K562 (cell line): Measurements from ENCODE around the gene PUM2. TPM values are rescaled to one million over a fixed set of nuclear protein-coding genes. Genes with fewer than 3 reads are reported as not detected.

Experiments used
- BRCA1 ChIP-seq, 2 experiments: fragments of 450-650 bp in 1 of 2; sonication (generic) in 1 of 2; formaldehyde crosslinking in 1 of 2; IDR thresholded peaks; 2 replicates each; pipeline versions ENCODE4 v1.5.0 to v1.6.1; 2017 to 2020; ENCODE audit warnings: mild to moderate bottlenecking in 1 of 2, missing genetic modification reagents in 1 of 2
- ESRRB ChIP-seq: fragments of 250-450 bp; sonication (Bioruptor Pico); IDR thresholded peaks from 2 replicates; pipeline ENCODE4 v1.5.0; 2020; ENCODE audit warnings: mild to moderate bottlenecking, moderate library complexity, borderline replicate concordance
- FOXA1 ChIP-seq: fragments of 450-650 bp; IDR thresholded peaks from 2 replicates; pipeline ENCODE4 v1.6.1; 2016; ENCODE audit warnings: mild to moderate bottlenecking, borderline replicate concordance
- IFI16 ChIP-seq: fragments of 250-450 bp; sonication (Bioruptor Pico); IDR thresholded peaks from 2 replicates; pipeline ENCODE4 v2.1.2; 2022; ENCODE audit warnings: mild to moderate bottlenecking, inconsistent platforms
- KDM2B ChIP-seq: fragments of 250-450 bp; sonication (Bioruptor Pico); IDR thresholded peaks from 2 replicates; pipeline ENCODE4 v1.8.0; 2021; ENCODE audit warnings: mild to moderate bottlenecking, moderate library complexity
- L3MBTL2 ChIP-seq: fragments of 450-650 bp; IDR thresholded peaks from 2 replicates; pipeline ENCODE4 v1.6.1; 2016; ENCODE audit warnings: mild to moderate bottlenecking, moderate library complexity
- NCOA1 ChIP-seq: fragments of 450-650 bp; IDR thresholded peaks from 2 replicates; pipeline ENCODE4 v1.6.1; 2016; ENCODE audit warnings: low read depth
- NR2C1 ChIP-seq, 2 experiments: fragments of 450-650 bp; IDR thresholded peaks; 2 replicates each; pipeline ENCODE4 v1.6.1; 2017; ENCODE audit warnings: mild to moderate bottlenecking in 2 of 2, antibody characterized with exemption in 1 of 2, inconsistent platforms in 1 of 2, missing compliant biosample characterization in 1 of 2, missing genetic modification characterization in 1 of 2
- SMARCB1 ChIP-seq: IDR thresholded peaks from 2 replicates; pipeline ENCODE4 v1.6.1; 2011; ENCODE audit warnings: improper control_type of control experiment, low read depth; ENCODE audit not compliant: insufficient read length
- TRIM24 ChIP-seq, 2 experiments: fragments of 450-650 bp; IDR thresholded peaks; 2 replicates each; pipeline ENCODE4 v1.6.1; 2016
- polyA plus RNA-seq, 8 experiments: library from polyadenylated mRNA; depleted of rRNA in 4 of 8; stranded (reverse) in 5 of 8; unstranded in 3 of 8; fragments of >200 nt; fragmentation: Nextera tagmentation in 2 of 8; fragmentation: Illumina TruSeq in 1 of 8; extraction: Ambion mirVana in 2 of 8; extraction: Trizol in 1 of 8; gene quantifications; 2 replicates each; pipeline versions ENCODE4 v1.2.1 to v1.2.3, GENCODE V29; 2011 to 2014; ENCODE audit warnings: inconsistent platforms in 1 of 8, missing spikeins in 1 of 8
- total RNA-seq, 7 experiments: library from RNA; depleted of rRNA in 6 of 7; stranded (reverse); fragments of >200 nt in 6 of 7; fragmentation: Illumina TruSeq in 2 of 7; extraction: Trizol in 2 of 7; gene quantifications; 2 replicates each; pipeline versions ENCODE4 v1.2.1 to v1.2.3, GENCODE V29; 2011 to 2021; ENCODE audit warnings: low replicate concordance in 1 of 7
- TF ChIP-seq, protein P1 (sequence below): fragments of 150-350 bp; IDR thresholded peaks from 2 replicates; pipeline ENCODE4 v1.6.1; 2014; ENCODE audit warnings: low read depth, mild to moderate bottlenecking, low read length, borderline replicate concordance
- TF ChIP-seq, protein P2 (sequence below), 2 experiments: fragments of 450-650 bp; formaldehyde crosslinking in 1 of 2; IDR thresholded peaks; 2 replicates each; pipeline versions ENCODE4 v1.4.0 to v1.6.1; 2014 to 2020; ENCODE audit warnings: mild to moderate bottlenecking in 2 of 2, borderline replicate concordance in 1 of 2, low read depth in 1 of 2
- TF ChIP-seq, protein P3 (sequence below): fragments of 150-350 bp; conservative IDR thresholded peaks from 2 replicates; pipeline ENCODE4 v1.6.1; 2014; ENCODE audit warnings: low read length

The PUM2 gene
- total and polyA plus RNA-seq, 9 of the 15 experiments (the other 6 are each of a cell fraction or from before 2014, with no cell fraction given): 13.4 to 61.9 (median 28.3) TPM

GRCh38 chr2:20291106-20291564 is 59.5 kb downstream of the PUM2 start (continued):
- TF ChIP-seq NR2C1 (IDR thresholded peaks at IDR 0.05) (no peak), NR2C1 (tag; IDR thresholded peaks at IDR 0.05) (no peak), TRIM24 (IDR thresholded peaks at IDR 0.05) (no peak), ESRRB (CRISPR knock-in tag) (no peak), IFI16 (CRISPR knock-in tag) (no peak), SMARCB1 (no peak), BRCA1 (IDR thresholded peaks at IDR 0.05) (no peak), BRCA1 (CRISPR knock-in tag; IDR thresholded peaks at IDR 0.05) (no peak), L3MBTL2 (0 out of 2 replicates have a peak, but pooled peaks have one; percentile 13), KDM2B (CRISPR knock-in tag) (no peak), FOXA1 (no peak), NCOA1 (no peak)
- TF ChIP-seq, protein P1, sequence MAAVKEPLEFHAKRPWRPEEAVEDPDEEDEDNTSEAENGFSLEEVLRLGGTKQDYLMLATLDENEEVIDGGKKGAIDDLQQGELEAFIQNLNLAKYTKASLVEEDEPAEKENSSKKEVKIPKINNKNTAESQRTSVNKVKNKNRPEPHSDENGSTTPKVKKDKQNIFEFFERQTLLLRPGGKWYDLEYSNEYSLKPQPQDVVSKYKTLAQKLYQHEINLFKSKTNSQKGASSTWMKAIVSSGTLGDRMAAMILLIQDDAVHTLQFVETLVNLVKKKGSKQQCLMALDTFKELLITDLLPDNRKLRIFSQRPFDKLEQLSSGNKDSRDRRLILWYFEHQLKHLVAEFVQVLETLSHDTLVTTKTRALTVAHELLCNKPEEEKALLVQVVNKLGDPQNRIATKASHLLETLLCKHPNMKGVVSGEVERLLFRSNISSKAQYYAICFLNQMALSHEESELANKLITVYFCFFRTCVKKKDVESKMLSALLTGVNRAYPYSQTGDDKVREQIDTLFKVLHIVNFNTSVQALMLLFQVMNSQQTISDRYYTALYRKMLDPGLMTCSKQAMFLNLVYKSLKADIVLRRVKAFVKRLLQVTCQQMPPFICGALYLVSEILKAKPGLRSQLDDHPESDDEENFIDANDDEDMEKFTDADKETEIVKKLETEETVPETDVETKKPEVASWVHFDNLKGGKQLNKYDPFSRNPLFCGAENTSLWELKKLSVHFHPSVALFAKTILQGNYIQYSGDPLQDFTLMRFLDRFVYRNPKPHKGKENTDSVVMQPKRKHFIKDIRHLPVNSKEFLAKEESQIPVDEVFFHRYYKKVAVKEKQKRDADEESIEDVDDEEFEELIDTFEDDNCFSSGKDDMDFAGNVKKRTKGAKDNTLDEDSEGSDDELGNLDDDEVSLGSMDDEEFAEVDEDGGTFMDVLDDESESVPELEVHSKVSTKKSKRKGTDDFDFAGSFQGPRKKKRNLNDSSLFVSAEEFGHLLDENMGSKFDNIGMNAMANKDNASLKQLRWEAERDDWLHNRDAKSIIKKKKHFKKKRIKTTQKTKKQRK: no peak
- TF ChIP-seq, protein P2, sequence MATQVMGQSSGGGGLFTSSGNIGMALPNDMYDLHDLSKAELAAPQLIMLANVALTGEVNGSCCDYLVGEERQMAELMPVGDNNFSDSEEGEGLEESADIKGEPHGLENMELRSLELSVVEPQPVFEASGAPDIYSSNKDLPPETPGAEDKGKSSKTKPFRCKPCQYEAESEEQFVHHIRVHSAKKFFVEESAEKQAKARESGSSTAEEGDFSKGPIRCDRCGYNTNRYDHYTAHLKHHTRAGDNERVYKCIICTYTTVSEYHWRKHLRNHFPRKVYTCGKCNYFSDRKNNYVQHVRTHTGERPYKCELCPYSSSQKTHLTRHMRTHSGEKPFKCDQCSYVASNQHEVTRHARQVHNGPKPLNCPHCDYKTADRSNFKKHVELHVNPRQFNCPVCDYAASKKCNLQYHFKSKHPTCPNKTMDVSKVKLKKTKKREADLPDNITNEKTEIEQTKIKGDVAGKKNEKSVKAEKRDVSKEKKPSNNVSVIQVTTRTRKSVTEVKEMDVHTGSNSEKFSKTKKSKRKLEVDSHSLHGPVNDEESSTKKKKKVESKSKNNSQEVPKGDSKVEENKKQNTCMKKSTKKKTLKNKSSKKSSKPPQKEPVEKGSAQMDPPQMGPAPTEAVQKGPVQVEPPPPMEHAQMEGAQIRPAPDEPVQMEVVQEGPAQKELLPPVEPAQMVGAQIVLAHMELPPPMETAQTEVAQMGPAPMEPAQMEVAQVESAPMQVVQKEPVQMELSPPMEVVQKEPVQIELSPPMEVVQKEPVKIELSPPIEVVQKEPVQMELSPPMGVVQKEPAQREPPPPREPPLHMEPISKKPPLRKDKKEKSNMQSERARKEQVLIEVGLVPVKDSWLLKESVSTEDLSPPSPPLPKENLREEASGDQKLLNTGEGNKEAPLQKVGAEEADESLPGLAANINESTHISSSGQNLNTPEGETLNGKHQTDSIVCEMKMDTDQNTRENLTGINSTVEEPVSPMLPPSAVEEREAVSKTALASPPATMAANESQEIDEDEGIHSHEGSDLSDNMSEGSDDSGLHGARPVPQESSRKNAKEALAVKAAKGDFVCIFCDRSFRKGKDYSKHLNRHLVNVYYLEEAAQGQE (IDR thresholded peaks at IDR 0.05; ENCODE audit: borderline replicate concordance): peak; percentile 20; the same call in 1 of the 2 replicates
- TF ChIP-seq, protein P2 (CRISPR knock-in tag; IDR thresholded peaks at IDR 0.05; ENCODE audit: low read depth): no peak
- TF ChIP-seq, protein P3, sequence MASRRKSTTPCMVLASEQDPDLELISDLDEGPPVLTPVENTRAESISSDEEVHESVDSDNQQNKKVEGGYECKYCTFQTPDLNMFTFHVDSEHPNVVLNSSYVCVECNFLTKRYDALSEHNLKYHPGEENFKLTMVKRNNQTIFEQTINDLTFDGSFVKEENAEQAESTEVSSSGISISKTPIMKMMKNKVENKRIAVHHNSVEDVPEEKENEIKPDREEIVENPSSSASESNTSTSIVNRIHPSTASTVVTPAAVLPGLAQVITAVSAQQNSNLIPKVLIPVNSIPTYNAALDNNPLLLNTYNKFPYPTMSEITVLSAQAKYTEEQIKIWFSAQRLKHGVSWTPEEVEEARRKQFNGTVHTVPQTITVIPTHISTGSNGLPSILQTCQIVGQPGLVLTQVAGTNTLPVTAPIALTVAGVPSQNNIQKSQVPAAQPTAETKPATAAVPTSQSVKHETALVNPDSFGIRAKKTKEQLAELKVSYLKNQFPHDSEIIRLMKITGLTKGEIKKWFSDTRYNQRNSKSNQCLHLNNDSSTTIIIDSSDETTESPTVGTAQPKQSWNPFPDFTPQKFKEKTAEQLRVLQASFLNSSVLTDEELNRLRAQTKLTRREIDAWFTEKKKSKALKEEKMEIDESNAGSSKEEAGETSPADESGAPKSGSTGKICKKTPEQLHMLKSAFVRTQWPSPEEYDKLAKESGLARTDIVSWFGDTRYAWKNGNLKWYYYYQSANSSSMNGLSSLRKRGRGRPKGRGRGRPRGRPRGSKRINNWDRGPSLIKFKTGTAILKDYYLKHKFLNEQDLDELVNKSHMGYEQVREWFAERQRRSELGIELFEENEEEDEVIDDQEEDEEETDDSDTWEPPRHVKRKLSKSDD: no peak
